Stimulated activated CD8-positive, alpha-beta memory T cell treated with anti-CD3 and anti-CD28 coated beads, Interleukin-15, amount 100 ng/mL, for 4 hours (primary cell): Measurements from ENCODE around the gene C15orf39.
"Not testable (repeated sequence)": the region's sequence is repeated elsewhere in the genome, so short reads cannot be mapped to it uniquely, and the experiment has no call there.

ENCODE experiments used
- DNase-seq, 2 donors: peaks; one replicate each; pipeline ENCODE4 v3.0.0-alpha.2; 2020; ENCODE audit warnings: low read depth in 2 of 2

Gene C15orf39

DNA sequence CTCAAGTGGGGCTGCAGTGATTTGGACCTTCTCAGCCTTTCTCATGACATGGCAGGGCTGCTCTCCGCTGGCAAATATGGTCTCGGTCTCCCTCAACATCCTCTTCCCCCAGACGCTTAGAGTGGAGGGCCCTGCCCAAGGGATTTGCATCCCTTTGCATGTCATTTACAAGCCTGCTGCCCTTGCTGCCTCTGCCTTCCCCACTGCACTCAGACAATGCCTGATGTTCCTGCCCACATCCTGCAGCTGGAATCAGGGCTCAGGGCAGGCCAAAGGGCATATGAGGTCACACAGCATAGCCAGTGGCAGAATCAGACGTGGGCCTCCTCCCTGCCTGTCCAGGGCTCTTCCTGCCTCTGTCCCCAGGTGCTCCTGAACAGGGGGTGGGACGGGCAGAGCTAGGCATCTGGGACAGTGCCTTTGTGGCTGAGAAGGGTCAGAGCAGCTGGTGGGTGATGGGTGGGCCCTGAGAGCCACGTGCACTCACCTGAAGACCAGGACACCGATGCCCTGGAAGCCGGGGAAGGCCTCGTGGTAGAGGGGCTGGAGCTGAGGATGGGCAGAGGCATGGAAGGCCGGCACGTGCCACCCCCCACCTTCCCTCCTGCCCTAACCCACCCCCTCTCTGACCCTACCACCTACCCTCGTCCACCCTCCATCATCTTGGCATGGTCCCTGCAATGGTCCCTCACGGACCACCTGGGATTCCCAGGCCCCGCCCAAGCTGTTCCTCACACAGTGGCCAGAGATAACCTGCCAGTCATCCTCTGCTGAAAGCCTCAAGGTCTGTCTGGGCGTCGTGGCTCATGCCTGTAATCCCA lies 29.1 kb downstream of the C15orf39 start:
- no peak for DNase-seq

DNA sequence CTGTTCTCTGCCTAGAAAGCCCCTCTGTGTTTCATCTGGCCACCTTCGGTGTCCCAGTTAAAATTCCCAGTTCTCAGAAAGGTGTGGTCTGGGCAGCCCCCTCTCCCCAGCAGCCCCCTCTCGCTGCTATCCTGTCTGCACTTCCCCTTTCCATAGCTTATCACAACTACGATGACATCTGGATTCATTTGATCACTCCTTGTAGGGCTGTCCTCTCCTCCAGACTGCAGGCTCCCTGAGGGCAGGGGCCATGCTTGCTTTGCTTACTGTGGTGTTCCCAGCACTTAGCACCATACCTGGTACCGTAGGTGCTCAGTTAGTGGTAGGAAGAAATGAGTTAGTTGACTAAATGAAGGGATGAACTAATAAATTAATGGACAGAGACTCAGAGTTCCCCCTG lies 30.2 kb downstream of the C15orf39 start:
- no peak for DNase-seq

DNA sequence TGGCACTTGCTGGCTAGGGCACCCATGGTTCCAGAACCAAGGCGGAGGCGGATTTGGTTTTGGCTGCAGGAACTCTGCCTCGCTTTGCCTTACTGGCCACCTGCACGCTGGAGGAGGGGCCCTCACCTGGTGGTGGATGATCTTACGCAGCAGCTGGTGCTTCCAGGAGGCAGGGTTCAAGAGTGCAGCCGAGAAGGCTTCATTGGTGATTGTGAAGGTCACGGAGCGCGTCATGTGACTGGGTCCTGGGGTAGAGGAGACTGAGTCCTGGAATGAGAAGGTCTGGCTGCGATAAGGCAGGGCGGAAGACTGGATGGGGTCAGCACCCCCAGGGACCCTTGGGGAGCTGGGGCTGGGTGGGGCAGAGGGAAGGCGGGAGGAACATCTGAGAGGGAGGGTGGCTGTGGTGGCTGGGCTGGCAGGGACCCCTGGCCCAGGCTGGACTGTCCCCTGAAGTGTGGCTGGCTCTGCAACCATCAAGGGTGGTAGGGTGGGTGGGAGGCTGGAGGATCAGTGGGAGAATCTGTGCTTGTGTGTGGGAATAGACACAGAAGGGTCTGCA lies 30.7 kb downstream of the C15orf39 start:
- no peak for DNase-seq

DNA sequence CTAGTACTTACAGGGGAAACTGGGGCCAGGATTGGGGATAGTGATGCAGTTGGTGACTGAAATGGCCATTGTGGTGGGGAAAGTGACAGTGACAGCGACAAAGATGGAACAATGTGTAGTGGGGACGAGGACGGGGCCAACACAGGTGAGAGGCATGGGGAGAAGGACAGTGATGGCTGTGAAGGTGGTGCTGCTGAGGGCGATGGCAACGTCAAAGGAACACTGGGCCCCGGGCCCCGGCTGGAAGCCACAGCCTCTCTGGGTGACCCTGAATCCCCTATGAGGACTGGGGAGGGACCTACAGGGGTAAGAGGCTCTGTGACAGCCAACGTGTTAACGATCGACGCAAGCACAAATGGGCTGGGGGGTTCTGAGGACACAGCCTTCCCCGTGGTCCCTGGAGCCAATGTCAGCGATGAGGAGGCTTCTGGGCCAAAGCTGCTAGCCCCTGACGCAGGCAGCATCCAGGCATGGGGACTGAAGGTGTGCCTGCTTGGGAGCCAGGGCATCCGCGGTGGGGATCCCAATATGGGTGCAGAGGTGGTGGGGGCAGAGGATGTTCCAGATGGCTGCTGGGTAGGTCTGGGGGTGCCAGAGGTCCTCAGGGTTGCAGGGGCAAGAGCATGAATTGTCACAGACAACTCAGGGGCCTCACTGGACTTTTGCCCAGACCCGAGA lies 31.3 kb downstream of the C15orf39 start:
- no peak for DNase-seq

DNA sequence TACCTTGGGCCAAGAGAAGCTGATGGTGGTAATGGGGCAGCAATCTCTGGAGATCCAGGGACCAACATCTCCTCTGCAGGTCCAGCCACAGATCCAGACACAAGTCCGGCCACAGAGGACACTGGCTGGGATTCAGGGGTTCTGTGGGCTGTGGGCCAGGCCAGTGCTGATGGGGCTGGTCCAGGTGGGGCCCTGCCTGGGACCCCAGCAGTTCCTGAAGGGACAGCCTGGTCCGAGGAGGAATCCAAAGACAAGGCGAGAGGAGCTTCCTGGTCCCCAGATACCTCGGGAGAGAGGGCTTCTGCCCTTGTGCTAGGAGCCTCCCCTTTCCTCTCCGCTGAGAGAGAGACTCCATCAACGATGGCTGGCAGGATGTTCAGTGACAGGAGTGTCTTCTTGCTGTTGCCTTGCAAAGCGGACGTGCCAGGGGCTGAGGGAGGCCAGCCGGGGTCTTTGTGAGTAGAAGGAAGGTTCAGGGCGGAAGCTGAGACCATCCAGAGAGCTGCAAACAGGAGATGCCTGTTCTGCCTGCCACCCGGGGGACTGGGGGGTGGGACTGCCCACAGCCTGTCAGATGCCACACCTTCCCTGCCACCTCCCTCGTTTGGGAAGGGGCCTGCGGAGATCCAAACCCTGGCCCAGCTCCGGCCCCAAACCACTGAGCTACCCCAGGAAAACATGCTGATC lies 32.0 kb downstream of the C15orf39 start:
- DNase-seq, result no peak

DNA sequence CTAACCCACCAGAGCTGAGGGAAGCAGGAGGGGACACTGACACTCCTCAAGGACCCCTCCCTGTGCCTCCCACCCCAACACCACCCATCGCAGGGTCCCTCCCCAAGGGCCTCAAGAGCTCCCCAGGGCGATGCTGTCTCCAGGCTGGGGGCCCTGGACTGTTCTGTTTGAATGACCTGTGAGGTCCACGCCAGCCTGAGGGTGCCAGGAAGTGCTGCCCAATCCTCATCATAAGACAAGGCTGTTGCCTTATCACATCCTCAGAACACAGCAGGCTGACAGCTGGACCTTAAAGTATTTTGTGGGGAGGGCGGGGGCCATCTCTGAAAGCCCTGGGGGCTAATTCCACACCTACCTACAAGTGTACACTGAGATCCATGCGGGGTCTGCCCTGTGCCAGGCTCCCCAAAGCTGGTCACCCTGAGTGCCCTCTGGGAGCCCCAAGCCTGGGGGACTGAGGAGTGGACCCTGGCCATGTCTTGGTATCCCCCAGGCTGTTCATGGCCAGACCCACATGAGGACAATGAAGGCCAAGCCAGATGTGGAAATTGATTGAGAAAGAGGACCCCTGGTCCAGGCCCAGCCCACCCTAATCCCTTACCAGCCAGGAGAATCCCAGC lies 32.6 kb downstream of the C15orf39 start:
- no peak for DNase-seq

DNA sequence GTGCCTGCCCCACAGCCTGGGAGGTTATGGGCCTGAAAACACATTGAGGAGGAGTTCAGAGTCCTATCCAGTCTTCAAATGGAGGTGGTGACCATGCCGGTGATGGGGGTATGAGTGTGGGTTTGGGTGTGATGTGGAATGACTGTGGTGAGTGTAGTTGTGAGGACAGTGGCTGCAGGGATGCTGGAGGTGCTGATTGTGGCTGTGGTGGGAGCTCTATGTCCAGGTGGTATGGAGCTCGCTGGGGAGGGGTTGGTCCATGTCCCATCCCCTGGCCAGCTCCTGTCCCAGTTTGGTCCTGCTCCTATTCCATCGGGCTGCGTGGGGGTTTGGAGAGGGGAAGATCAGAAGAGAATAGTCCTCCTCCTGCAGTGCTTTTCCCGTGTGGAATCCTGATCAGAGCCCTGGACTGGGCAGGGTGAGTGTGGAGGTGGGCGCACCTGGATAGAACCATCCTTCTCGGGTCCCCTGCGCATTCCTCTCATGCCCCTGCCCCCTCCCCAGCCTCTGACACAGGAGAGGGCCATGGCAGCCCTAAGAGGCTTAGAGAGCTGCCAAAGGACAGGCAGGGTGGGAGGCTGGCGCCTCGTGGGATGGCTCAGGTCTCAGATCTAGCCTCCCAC lies 33.5 kb downstream of the C15orf39 start:
- DNase-seq, result no peak

DNA sequence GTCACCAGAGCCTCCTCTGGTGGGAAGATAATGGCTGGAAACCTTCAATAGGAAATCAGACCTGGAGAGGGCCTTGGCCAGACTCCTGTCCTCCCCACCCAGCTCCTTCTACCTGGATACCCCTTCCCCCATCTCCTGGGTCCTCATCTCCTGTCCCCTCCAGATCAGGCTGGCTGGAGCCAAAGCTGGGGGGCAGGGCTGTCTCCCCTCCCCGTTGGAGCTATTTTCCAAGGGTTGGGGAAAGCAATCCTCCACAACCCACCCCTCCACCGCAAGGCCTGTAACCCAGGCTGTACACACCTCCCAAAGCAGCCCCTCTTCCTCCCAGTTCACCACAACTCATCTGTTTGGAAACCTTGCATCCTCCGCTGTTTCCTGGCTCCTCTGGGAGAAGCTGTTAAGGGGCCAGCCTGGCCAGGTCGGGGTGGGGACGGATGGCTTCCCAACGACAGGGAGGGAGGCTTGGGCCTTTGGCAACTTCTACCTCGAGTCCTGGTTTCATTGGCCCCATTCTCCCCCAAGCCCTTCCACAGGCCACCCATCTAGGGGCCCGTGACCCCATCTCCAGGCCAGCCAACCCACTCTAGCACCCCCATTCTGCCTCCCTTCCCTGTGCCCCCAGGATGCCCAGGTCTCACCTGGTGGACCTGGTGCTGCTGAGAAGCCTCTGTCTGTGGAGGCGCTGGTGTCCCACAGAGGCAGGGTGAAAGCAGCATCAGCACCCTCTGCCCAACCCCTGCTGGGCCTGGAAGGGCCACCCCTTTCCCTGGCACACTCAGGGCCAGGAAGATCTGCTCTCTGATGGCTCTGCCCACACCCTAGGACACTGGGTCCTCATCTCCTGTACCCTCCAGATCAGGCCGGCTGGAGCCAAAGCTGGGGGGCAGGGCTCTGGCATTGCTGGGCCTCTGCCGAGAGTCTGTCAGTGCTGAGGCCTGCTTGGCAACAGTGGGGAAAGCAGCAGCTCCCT lies 34.4 kb downstream of the C15orf39 start:
- DNase-seq, result no peak

DNA sequence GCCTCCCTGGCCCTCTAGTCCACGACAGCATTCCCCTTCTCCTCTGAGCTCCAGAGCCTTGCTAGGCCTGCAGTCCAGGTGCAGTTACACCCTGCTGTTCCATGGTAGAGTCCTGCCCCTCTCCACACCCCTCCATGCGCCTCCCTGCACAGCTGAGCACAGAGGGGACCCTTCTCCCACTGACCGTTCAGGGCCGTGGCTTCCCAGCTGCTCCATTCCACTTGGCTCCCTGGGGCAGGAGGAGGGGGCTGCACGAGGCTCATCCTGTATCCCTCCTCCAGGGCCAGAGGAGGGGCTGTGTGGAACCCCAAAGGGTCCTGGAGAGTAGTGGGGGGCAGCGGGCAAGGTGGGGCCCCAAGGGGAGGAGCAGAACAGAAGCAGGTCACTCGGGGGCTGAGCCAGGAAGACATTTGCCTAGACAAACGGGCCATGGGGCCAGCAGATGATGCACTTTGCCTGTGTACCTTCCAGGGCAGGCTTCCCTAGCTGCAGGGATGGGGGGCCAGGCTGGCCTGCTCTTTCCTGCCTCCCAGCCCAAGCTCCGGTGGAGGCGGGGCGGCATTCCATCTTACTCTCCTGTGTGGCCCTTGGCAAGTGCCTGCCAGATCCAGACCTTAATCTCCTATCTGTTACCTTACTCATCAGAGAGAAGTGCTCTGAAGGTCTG lies 35.8 kb downstream of the C15orf39 start:
- DNase-seq, result no peak

DNA sequence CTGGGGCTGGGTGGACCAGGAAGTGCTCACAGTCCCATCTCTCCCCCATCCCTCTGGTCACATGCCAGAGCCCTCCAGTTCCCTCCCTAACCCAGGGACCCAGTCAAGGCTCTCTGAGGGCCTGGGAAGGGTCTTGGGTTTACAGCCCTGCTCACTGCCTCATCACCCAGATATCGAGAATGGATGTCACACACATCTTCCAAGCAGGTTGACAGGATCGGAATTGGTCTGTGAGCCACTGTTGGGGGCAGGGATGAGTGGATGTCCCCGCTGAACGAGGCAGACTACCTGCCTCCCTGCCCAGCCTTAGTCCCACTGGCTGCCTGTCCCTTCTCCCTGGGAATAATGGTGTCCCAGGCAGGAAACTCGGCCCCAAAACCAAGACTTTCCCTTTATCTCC lies 36.5 kb downstream of the C15orf39 start:
- DNase-seq, result no peak

DNA sequence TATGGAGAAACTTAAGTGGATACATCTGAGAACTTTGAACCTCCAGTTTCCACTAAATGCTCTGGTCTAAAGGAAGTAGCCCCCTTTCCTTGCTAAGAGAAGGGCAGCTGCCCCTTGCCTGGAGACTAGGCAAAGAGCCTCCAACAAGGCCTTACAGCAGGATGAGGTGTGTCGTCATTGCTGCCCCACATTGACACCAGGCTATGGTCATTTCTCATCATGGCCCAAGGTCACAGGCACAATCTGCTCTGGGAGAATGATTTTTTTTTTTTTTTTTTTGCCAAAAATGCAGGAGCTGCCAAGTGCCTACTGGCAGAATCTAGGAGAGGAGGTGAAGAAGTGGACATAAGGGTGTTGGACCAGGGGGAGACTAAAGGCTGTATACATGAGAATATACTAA lies 44.1 kb downstream of the C15orf39 start:
- not testable (repeated sequence) for DNase-seq

DNA sequence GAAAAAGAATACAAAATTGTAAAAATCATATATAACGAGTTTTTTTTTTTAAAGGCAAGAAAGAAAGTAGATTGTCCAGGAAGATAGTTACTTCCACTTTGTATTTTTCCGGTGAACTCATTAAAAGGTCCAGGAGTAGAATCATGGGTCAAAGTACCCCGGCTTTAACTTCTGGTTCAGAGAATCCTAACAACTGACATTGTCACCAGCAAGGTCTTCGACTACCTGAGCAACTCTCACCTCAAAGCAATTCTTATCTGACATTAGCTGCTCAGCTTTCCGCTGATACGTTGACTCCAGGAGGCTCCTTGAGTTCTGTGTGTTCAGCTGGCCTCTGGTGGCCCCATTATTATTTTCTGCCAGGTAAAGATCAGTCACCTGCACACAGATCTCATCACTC lies 47.3 kb downstream of the C15orf39 start:
- not testable (repeated sequence) for DNase-seq

DNA sequence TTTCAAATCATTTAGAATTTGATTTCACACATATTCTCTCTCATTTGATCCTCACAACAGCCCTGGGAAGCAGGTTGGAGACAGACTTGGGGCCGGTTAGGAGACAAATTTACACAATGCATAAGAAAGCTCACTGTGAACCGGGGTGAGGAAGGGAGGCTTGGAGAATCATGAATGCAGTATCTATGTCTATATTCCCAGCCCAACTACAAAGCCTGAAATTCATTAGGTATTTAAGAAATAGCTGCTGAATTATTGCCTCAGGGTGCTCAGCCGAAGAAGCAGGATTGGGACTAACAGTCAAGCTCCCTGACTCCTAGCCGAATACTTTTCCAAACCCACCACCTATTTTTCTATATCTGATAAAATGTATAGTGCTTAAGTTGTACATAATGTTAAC lies 48.0 kb downstream of the C15orf39 start:
- no peak for DNase-seq

DNA sequence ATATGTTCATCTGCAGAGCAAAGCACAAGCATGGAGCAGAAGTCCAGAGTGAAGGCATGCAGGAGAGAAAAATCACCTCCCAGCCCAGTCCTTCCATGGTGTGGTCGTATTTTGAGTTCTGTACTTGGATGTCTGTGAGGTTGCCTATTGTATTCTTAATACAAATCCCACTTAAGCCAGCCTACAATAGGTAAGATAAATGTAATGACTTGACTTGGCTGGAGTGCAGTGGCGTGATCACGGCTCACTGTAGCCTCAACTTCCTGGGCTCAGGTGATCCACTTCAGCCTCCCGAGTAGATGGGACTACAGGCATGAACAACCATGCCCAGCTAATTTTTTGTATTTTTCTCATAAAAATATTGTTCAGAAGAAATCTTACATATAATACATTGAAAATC lies 49.7 kb downstream of the C15orf39 start:
- not testable (repeated sequence) for DNase-seq

DNA sequence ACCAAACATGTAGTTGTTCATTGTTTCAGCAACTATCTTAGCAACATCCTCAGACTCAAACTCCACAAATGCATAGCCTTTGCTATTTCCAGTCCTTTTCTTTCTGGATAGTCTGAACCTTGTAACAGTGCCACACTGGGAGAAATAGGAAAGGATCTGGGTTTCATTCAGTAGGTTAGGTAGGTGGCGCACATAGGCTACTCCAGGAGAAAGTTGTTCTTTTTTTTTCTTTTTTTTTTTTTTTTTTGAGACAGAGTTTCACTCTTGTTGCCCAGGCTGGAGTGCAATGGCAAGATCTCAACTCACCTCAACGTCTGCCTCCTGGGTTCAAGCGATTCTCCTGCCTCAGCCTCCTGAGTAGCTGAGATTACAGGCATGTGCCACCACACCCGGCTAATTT lies 50.6 kb downstream of the C15orf39 start:
- not testable (repeated sequence) for DNase-seq

DNA sequence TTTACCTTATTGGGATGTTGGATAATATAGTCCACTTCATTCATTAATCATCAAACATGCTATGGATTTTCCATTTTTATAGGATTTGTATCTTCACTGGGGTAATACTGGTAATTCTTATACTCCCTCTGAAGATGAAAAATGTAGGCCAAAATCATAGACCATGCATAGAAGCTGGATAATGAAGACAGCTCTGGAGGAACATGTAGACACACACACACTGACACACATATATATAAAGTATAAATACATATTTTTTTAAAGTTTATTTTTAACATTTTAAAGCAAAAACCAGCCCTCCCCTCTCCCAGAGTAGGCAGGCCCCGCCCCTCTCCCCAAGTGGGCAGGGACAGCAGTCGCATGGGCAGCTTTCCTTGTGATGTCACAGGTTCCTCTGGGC lies 56.4 kb downstream of the C15orf39 start, which contains the start of gene GOLGA6C:
Gene GOLGA6C (plus strand): TSS at position 301 of the 400 bp plus-strand sequence. CDS start 265 bp downstream, outside the sequence.
- DNase-seq, result not testable (repeated sequence)

DNA sequence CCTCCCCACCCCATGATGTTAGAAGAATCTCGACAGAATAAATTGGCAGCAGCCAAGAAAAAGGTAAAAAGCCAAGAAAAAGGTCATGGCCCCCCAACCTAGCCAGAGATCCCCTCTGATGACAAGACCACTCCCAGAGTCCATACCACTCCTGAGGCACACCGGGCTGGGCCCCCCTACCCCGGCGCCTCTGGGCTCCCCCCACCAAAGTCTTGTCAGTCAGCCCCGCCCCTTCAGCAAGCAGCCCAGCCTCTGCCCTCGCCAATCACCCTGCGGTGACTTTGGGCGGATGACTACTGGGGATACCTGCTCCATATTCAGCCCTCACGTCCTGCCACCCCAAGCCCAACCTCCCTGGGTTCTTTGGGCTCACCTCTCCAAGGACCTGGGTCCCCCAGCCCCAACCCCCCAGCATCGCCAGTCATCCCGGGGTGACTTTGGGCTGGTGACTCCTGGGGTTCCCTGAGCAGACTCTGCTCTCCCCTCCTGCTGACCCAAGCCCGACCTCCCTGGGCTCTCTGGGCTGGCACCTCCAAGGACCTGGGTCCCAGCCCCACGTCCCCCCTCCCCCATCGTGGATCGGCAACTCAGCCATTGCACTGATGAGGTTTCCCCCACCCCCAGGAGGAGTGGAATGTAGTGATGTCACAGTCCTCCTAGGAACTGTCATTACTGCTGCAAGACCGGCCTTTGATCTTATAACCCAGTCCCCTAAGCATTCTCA lies 57.1 kb downstream of the C15orf39 start:
- DNase-seq, result not testable (repeated sequence)

DNA sequence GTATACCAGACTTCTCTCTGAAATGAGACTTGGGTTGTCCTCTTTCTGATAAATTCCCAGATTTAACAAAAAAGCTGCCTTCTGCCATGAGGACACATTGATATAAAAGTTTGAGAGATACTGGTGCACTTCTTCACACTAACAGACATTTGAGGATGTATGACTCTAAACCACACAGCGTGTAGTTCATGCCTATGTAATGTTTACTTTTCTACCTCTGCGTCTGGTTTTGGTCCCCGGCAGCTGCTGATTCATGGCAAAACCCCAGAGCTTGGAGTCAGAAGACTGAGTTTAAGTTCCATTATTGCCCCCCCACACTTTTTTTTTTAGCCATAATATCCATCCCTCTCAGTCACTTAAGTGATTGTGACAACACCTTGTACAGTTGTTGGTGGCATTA lies 58.2 kb downstream of the C15orf39 start:
- not testable (repeated sequence) for DNase-seq
